ENCODE measurements around the gene SSB. TPM values are rescaled to one million over a fixed set of nuclear protein-coding genes. Genes with fewer than 3 reads are reported as not detected.
A peak's percentile ranks its signal among the peaks of the same experiment; 100 is the strongest.

The SSB gene
- total RNA-seq, 4 donors from 2014 or later: 53.9 to 79.2 (median 63.2) TPM

- WGBS, 2 donors: 90% methylated on average over 4 of the region's 4 CpGs
- Histone ChIP-seq H3K9me3 (no peaks in the 10 kb centered on the region), H3K4me3 (no peak overlapping the region), H3K27me3 (no peaks in the 10 kb centered on the region), H3K4me1 (peaks cover 0 to 42% (median 17%) of the 10 kb centered on the region in 4 donors), H3K27ac (no peak overlapping the region), H3K36me3 (peaks cover 0 to 31% (median 0%) of the 10 kb centered on the region in 3 donors)
- DNase-seq (ENCODE audit: low spot score in 2 of 2): no peak
- no peak for TF ChIP-seq EP300 (IDR thresholded peaks at IDR 0.05)
- TF ChIP-seq, protein P1, sequence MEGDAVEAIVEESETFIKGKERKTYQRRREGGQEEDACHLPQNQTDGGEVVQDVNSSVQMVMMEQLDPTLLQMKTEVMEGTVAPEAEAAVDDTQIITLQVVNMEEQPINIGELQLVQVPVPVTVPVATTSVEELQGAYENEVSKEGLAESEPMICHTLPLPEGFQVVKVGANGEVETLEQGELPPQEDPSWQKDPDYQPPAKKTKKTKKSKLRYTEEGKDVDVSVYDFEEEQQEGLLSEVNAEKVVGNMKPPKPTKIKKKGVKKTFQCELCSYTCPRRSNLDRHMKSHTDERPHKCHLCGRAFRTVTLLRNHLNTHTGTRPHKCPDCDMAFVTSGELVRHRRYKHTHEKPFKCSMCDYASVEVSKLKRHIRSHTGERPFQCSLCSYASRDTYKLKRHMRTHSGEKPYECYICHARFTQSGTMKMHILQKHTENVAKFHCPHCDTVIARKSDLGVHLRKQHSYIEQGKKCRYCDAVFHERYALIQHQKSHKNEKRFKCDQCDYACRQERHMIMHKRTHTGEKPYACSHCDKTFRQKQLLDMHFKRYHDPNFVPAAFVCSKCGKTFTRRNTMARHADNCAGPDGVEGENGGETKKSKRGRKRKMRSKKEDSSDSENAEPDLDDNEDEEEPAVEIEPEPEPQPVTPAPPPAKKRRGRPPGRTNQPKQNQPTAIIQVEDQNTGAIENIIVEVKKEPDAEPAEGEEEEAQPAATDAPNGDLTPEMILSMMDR (IDR thresholded peaks at IDR 0.05): no peak
- TF ChIP-seq POLR2A (IDR thresholded peaks at IDR 0.05): no peak
These were observed 24.2 kb downstream of the SSB start for GRCh38 chr2:169822785-169823392.

DNA sequence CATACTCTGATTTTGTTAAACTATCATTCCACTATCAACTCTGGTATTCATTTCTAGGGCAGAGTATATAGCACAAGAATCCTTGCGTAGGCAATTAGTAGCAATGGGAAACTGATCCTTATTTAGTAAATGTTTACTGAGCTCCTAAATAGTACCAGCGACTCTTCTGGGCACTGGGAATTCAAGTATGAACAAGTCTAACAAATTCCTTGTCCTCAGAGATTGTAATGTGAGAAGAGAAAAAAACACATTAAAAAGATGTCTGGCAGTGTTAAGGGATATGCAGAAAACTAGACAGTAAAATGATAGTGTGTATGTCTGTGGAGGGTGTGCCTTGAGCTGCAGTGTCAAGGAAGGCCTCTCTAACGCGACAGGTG lies 25.3 kb downstream of the SSB start:
- Histone ChIP-seq H3K27me3 (no peaks in the 10 kb centered on the region), H3K4me3 (peak overlapping the region; percentile 58 to 92 (median 76)), H3K4me1 (peaks cover 0 to 48% (median 22%) of the 10 kb centered on the region in 4 donors), H3K9me3 (no peaks in the 10 kb centered on the region), H3K27ac (peak overlapping the region; percentile 27 to 88 (median 82)), H3K36me3 (peaks cover 0 to 20% (median 0%) of the 10 kb centered on the region in 3 donors)
- WGBS, 2 donors: 15 to 20% methylated on average over 4 of the region's 4 CpGs
- TF ChIP-seq, protein P1 (IDR thresholded peaks at IDR 0.05): no peak
- TF ChIP-seq EP300 (IDR thresholded peaks at IDR 0.05) (no peak), POLR2A (IDR thresholded peaks at IDR 0.05) (no peak)
- DNase-seq (ENCODE audit: low spot score in 2 of 2): no peak

DNA sequence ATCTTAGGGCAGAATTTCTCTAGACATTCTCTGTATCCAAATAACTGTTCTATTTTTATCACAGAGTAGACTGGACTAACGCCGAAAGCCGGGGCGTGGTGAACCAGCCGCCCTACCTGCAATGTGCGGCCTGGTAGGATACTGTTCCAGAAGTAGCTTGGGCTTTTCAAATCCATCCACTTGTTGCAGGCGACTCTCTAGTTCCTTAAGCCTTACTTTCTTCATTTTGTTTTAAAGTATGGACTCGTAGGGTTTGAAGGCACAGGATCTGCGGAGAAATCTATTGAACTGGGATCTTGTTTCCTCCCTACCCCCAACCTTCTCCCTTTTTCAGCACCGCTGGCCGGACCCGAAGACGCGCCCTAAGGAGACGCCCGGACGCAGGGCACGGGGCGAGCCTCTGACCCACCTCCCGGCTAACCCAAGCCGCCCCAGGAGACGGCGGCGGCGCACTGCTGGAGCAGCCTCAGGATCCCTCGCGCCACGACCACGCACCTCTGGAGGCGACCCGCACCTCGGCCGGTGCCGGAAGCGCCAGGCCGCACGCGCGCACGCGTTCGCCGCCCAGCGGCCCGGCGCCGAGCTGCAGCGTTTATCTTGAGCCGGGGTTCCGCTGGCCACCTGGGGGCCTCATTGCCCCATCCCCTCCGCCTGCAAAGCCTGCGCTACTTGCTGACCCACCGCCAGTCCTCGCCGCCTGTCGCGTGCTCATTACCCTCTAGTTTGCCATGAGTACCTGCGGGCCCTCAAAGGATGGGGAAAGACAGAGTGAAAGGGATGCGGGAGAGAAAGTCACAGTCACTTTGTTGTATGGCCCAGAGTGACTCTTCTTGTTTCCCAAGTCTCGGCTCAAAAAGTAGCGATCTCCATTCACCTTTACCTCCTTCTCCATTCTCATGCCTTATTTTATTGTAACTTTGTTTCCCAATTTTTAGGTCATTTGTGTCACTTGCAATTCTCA lies 26.0 kb downstream of the SSB start, which contains the start of gene METTL5:
Gene METTL5, minus strand, starts transcription at position 533 of the 961 bp plus-strand sequence. Its CDS starts 308 bp downstream, at position 225.
- Histone ChIP-seq H3K27me3 (no peaks in the 10 kb centered on the region), H3K4me1 (peaks cover 0 to 55% (median 26%) of the 10 kb centered on the region in 4 donors), H3K9me3 (no peaks in the 10 kb centered on the region), H3K4me3 (peak within 1 kb of the TSS; percentile 58 to 92 (median 76)), H3K36me3 (peaks cover 0 to 15% (median 0%) of the 10 kb centered on the region in 3 donors), H3K27ac (peak within 1 kb of the TSS; percentile 27 to 88 (median 82))
- DNase-seq (ENCODE audit: low spot score in 2 of 2): peak; percentile 59 to 68
- peak; percentile 49 to 54 for TF ChIP-seq POLR2A (IDR thresholded peaks at IDR 0.05)
- TF ChIP-seq EP300 (IDR thresholded peaks at IDR 0.05): peak in 1 of 2 donors; percentile 63
- TF ChIP-seq, protein P1 (IDR thresholded peaks at IDR 0.05): peak; percentile 92 to 99 (median 97)
- WGBS, 2 donors: 2 to 3% methylated on average over 52 to 60 of the region's 61 CpGs

DNA sequence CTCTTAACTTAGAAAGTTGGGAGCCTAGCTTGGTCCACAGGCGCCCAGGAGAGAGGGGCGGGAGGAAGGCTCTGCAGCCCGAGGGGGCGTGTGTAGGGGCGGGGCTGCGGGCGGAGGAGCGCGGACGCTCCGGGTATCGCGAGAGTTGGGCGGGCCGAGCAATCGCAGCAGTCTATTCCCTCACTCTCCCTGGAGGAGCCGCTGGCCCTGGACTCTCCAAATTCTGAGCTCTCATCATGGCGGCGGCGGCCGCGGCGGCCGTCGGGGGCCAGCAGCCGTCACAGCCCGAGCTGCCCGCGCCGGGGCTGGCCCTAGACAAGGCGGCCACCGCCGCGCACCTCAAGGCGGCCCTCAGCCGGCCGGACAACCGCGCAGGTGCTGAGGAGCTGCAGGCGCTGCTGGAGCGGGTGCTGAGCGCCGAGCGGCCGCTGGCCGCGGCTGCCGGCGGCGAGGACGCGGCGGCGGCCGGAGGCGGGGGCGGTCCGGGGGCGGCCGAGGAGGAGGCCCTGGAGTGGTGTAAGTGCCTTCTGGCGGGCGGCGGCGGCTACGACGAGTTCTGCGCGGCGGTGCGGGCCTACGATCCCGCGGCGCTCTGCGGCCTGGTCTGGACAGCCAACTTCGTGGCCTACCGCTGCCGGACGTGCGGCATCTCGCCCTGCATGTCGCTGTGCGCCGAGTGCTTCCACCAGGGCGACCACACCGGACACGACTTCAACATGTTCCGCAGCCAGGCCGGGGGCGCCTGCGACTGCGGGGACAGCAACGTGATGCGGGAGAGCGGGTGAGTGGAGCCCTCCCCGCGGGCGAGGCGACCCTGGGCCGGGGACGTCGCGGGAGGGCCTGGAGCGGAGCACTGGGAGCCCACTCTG lies 28.8 kb downstream of the SSB start, which contains the start of gene UBR3:
Gene UBR3, plus strand, starts transcription at position 183 of the 869 bp plus-strand sequence. Its CDS starts 54 bp downstream, at position 237.
- H3K4me3 ChIP-seq: peak within 1 kb of the TSS; percentile 67 to 97 (median 88)
- no peaks in the 10 kb centered on the region for H3K36me3 ChIP-seq
- H3K4me1 ChIP-seq: peaks cover 0 to 66% (median 41%) of the 10 kb centered on the region in 4 donors
- peak within 1 kb of the TSS; percentile 75 to 95 (median 90) for H3K27ac ChIP-seq
- WGBS, 2 donors: 0% methylated on average over 29 to 71 of the region's 104 CpGs
- H3K27me3 ChIP-seq: no peaks in the 10 kb centered on the region
- no peaks in the 10 kb centered on the region for H3K9me3 ChIP-seq
- peak; percentile 88 to 89 for DNase-seq (ENCODE audit: low spot score in 2 of 2)
- TF ChIP-seq POLR2A (IDR thresholded peaks at IDR 0.05): peak; percentile 69 to 90
- TF ChIP-seq, protein P1 (IDR thresholded peaks at IDR 0.05): peak in 3 of 5 experiments; percentile 21 to 48 (median 26)
- TF ChIP-seq EP300 (IDR thresholded peaks at IDR 0.05): peak in 1 of 2 donors; percentile 90
